Measurements from ENCODE around the gene PTDSS2. TPM values are rescaled to one million over a fixed set of nuclear protein-coding genes. Genes with fewer than 3 reads are reported as not detected.

The PTDSS2 gene
- total and polyA plus RNA-seq, 8 donors, result 11.6 to 264 (median 25.1) TPM

DNA sequence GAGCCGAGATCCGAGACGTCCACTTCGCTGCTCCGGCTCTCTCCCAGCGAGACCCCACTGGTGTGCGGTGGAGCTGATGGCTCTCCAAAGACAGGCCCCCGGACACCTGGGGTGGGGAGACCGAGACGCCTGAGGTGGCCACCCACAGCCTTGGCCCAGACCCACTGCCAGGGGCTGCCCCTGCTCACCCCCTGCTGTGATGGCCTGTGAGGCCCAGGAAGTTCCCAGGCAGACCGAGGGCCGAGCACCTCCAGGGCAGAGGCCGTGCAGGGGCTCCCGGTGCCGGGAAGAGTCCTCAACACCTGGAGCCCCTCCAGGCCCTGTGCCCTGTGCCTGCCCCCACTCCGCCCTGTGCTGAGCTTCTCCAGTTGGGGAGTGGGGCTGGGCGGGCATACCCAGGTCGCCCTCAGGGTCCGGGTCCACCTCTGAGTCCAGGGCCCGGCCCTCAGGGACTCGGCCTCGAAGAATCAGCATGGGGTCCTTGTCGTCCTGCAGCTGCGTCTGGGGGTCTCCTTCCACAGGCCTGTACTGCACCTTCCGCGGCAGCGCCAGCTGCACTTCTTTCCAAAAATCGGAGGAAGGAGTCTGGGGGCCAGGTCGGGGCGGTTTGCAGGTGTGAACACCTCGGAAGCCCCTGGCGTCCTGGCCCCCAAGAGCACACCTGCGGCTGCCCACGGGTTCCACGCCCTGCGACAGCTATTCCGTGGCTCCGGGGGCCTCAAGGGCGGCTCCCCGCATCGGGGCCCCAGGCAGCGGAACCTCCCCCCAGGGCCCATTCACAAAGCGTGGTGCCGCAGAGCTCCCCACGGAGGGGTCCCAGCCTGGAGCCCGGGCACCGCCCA lies 43.9 kb upstream of the PTDSS2 start:
- Histone ChIP-seq H3K9me3 (no peaks in the 10 kb centered on the region), H3K4me1 (peaks cover 16 to 31% (median 22%) of the 10 kb centered on the region in 4 donors), H3K27ac (peak overlapping the region; percentile 59 to 80 (median 71)), H3K27me3 (peaks cover 0 to 7% (median 0%) of the 10 kb centered on the region in 3 donors), H3K4me3 (peak overlapping the region; percentile 52 to 66 (median 58)), H3K36me3 (peaks cover 0 to 28% (median 12%) of the 10 kb centered on the region in 4 donors)
- 50 to 76% (median 68%) methylated on average over 13 to 47 of the region's 47 CpGs for WGBS, 5 donors
- no peak for DNase-seq
- intact Hi-C loops (cut with DNase I; ENCODE audit: low total_unique reads), result no loop called here
- TF ChIP-seq POLR2A (IDR thresholded peaks at IDR 0.05), result no peak
- no peak for TF ChIP-seq EP300 (IDR thresholded peaks at IDR 0.05)
- TF ChIP-seq POLR2AphosphoS5 (IDR thresholded peaks at IDR 0.05), result no peak
- no peak for TF ChIP-seq CTCF (IDR thresholded peaks at IDR 0.05)

DNA sequence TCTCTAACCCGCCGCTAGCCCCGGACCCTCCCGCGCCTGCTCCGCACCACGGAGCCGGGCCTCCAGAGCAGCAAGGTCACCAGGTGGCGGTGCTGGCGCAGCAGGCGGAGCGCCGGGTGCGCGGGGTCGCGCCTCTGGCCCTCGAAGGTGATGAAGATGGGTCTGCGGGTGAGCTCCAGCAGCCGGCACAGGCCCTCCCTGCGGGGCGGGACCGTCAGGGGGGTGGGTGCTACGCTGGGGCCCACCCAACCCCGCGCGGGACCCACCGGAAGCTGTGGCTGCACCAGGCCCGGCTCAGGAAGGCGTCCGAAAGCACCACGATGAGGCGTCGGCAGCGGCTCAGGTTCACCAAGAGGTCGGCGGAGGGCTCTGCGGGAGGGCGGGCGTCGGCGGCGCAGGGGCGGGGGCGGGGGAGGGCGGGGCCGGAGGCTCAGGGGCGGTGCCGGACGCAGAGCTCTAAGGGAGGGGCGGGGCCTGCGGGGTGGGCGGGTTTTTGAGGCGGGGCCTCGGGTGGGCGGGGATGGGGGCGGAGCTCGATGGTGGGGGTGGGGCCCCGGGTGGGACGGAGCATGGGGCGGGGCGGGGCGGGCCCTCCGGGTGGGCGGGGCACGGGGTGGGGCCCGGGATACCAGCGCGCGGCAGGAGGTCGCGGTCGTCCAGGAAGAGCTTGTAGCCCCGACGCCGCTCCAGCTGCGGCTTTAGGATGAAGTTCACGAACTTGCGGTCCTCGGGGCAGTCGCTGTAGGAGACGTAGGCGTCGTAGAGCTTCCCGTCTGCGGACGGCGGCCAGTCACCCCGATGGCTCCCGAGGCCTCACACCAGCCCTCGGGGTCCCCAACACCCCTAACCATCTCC lies 43.1 kb upstream of the PTDSS2 start:
- peak in 1 of 3 donors; percentile 66 for TF ChIP-seq POLR2AphosphoS5 (IDR thresholded peaks at IDR 0.05)
- TF ChIP-seq CTCF (IDR thresholded peaks at IDR 0.05), result peak in 2 of 7 experiments; percentile 11 to 16
- TF ChIP-seq EP300 (IDR thresholded peaks at IDR 0.05), result no peak
- no peak for TF ChIP-seq POLR2A (IDR thresholded peaks at IDR 0.05)
- DNase-seq, result peak; percentile 78 to 93
- no peaks in the 10 kb centered on the region for H3K9me3 ChIP-seq
- peak overlapping the region; percentile 52 to 66 (median 58) for H3K4me3 ChIP-seq
- 5 to 12% (median 7%) methylated on average over 10 to 89 of the region's 91 CpGs for WGBS, 5 donors
- H3K27me3 ChIP-seq, result peaks cover 0 to 7% (median 0%) of the 10 kb centered on the region in 3 donors
- peaks cover 0 to 28% (median 12%) of the 10 kb centered on the region in 4 donors for H3K36me3 ChIP-seq
- peak overlapping the region; percentile 65 to 80 (median 71) for H3K27ac ChIP-seq
- intact Hi-C loops (cut with DNase I; ENCODE audit: low total_unique reads), result no loop called here
- peaks cover 16 to 31% (median 22%) of the 10 kb centered on the region in 4 donors for H3K4me1 ChIP-seq

DNA sequence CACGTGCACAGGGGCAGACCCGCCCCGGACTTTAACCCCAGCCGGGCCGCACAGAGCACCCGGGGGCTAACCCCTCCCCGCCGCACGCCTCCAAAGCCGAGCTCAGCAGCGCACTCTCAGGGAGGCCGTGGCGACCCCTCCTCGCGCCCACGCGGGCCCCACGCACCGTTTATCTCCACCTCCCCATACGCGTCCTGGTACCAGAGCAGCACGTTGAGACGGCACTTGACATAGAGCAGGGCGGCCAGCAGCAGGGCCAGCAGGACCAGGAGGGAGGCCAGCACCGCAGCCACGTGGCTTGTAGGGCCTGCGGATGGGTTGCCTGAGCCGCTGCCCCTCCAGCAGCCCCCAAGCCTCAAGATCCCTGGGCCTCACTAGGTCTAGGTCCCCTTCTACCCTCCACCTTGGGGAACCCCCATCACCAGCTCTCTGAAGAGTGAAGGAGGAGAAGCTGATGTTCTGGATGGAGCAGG lies 42.4 kb upstream of the PTDSS2 start:
- intact Hi-C loops (cut with DNase I; ENCODE audit: low total_unique reads), result no loop called here
- H3K4me3 ChIP-seq, result peak overlapping the region; percentile 6 to 66 (median 38)
- H3K27ac ChIP-seq, result peak overlapping the region; percentile 54 to 80 (median 60)

More for the DNA sequence above, 42.4 kb upstream of the PTDSS2 start:
- H3K4me1 ChIP-seq, result peaks cover 16 to 31% (median 23%) of the 10 kb centered on the region in 4 donors
- TF ChIP-seq EP300 (IDR thresholded peaks at IDR 0.05) (no peak), POLR2A (IDR thresholded peaks at IDR 0.05) (no peak), POLR2AphosphoS5 (IDR thresholded peaks at IDR 0.05) (no peak), CTCF (IDR thresholded peaks at IDR 0.05) (no peak)
- H3K36me3 ChIP-seq, result peaks cover 0 to 28% (median 12%) of the 10 kb centered on the region in 4 donors
- WGBS, 5 donors, result 69 to 80% (median 74%) methylated on average over 21 to 28 of the region's 28 CpGs
- H3K9me3 ChIP-seq, result no peaks in the 10 kb centered on the region
- DNase-seq, result no peak
- H3K27me3 ChIP-seq, result peaks cover 0 to 7% (median 0%) of the 10 kb centered on the region in 3 donors

All from stomach (tissue), 9 donors.